ENCODE data around the gene HOXB4. TPM values are rescaled to one million over a fixed set of nuclear protein-coding genes. Genes with fewer than 3 reads are reported as not detected.

Gene HOXB4
- total RNA-seq, 1 donor from 2014 or later: 3.3 TPM

GRCh38 chr17:48611681-48612455 is 33.7 kb upstream of the HOXB4 start:
- DNase-seq (ENCODE audit: low spot score): no peak
- Mint-ChIP-seq H3K27ac (no peak overlapping the region), H3K4me1 (ENCODE audit: low read depth) (peaks cover 31% of the 10 kb centered on the region)

GRCh38 chr17:48611213-48611612 is 33.1 kb upstream of the HOXB4 start:
- H3K36me3 Mint-ChIP-seq (ENCODE audit: low read depth): no peaks in the 10 kb centered on the region
- H3K4me1 Mint-ChIP-seq (ENCODE audit: low read depth): peaks cover 29% of the 10 kb centered on the region
- peaks cover 81% of the 10 kb centered on the region for H3K27me3 Mint-ChIP-seq (ENCODE audit: low read depth)
- intact Hi-C loops (cut with micrococcal nuclease): loop anchor here (5.0 to 10.0 kb wide), 3 partner anchors 36 to 1354 kb away; partner anchors contain the start of genes DLX4 and IGF2BP1
- H3K4me3 Mint-ChIP-seq (ENCODE audit: low read depth): peak overlapping the region; percentile 84
- H3K27ac Mint-ChIP-seq: peak overlapping the region; percentile 61
- DNase-seq (ENCODE audit: low spot score): no peak
- no peaks in the 10 kb centered on the region for H3K9me3 Mint-ChIP-seq

More at GRCh38 chr17:48611681-48612455, 33.7 kb upstream of the HOXB4 start:
- Mint-ChIP-seq H3K36me3 (ENCODE audit: low read depth) (no peaks in the 10 kb centered on the region), H3K27me3 (ENCODE audit: low read depth) (peaks cover 81% of the 10 kb centered on the region), H3K9me3 (no peaks in the 10 kb centered on the region), H3K4me3 (ENCODE audit: low read depth) (peak overlapping the region; percentile 84)
- intact Hi-C loops (cut with micrococcal nuclease): loop anchor here (2.0 to 10.0 kb wide), 5 partner anchors 35 to 1353 kb away; partner anchors contain the start of genes DLX4 and IGF2BP1

GRCh38 chr17:48610282-48611211 is 32.4 kb upstream of the HOXB4 start, which contains the start of gene HOXB7:
HOXB7 (minus strand) TSS chr17:48611017; CDS start chr17:48610918, 99 bp downstream.
- Mint-ChIP-seq H3K27me3 (ENCODE audit: low read depth) (peaks cover 77% of the 10 kb centered on the region), H3K27ac (peak within 1 kb of the TSS; percentile 61)
- intact Hi-C loops (cut with micrococcal nuclease): loop anchor here (5.0 to 10.0 kb wide), 3 partner anchors 37 to 1354 kb away; partner anchors contain the start of genes DLX4 and IGF2BP1

GRCh38 chr17:48609759-48610281 is 31.7 kb upstream of the HOXB4 start:
- Mint-ChIP-seq H3K4me3 (ENCODE audit: low read depth) (peak overlapping the region; percentile 84), H3K4me1 (ENCODE audit: low read depth) (peaks cover 25% of the 10 kb centered on the region), H3K9me3 (no peaks in the 10 kb centered on the region), H3K36me3 (ENCODE audit: low read depth) (no peaks in the 10 kb centered on the region), H3K27ac (no peak overlapping the region), H3K27me3 (ENCODE audit: low read depth) (peaks cover 77% of the 10 kb centered on the region)
- DNase-seq (ENCODE audit: low spot score): no peak
- intact Hi-C loops (cut with micrococcal nuclease): loop anchor here (5.0 to 10.0 kb wide), 3 partner anchors 37 to 1355 kb away; partner anchors contain the start of genes DLX4 and IGF2BP1

More at GRCh38 chr17:48610282-48611211, 32.4 kb upstream of the HOXB4 start, which contains the start of gene HOXB7:
- no peaks in the 10 kb centered on the region for H3K9me3 Mint-ChIP-seq
- no peak for DNase-seq (ENCODE audit: low spot score)
- H3K36me3 Mint-ChIP-seq (ENCODE audit: low read depth): no peaks in the 10 kb centered on the region
- H3K4me3 Mint-ChIP-seq (ENCODE audit: low read depth): peak within 1 kb of the TSS; percentile 84
- peaks cover 29% of the 10 kb centered on the region for H3K4me1 Mint-ChIP-seq (ENCODE audit: low read depth)

- no peak for DNase-seq (ENCODE audit: low spot score)
- peaks cover 78% of the 10 kb centered on the region for H3K27me3 Mint-ChIP-seq (ENCODE audit: low read depth)
- intact Hi-C loops (cut with micrococcal nuclease): no loop called here
- no peaks in the 10 kb centered on the region for H3K9me3 Mint-ChIP-seq
- peaks cover 24% of the 10 kb centered on the region for H3K4me1 Mint-ChIP-seq (ENCODE audit: low read depth)
- H3K36me3 Mint-ChIP-seq (ENCODE audit: low read depth): no peaks in the 10 kb centered on the region
- no peak overlapping the region for H3K27ac Mint-ChIP-seq
- peak overlapping the region; percentile 23 for H3K4me3 Mint-ChIP-seq (ENCODE audit: low read depth)
These were observed 30.9 kb upstream of the HOXB4 start for GRCh38 chr17:48609033-48609432.

- peaks cover 78% of the 10 kb centered on the region for H3K27me3 Mint-ChIP-seq (ENCODE audit: low read depth)
- no peak for DNase-seq (ENCODE audit: low spot score)
- no peak overlapping the region for H3K27ac Mint-ChIP-seq
- peaks cover 20% of the 10 kb centered on the region for H3K4me1 Mint-ChIP-seq (ENCODE audit: low read depth)
- no peaks in the 10 kb centered on the region for H3K36me3 Mint-ChIP-seq (ENCODE audit: low read depth)
- intact Hi-C loops (cut with micrococcal nuclease): no loop called here
- H3K4me3 Mint-ChIP-seq (ENCODE audit: low read depth): no peak overlapping the region
- no peaks in the 10 kb centered on the region for H3K9me3 Mint-ChIP-seq
These were observed 30.3 kb upstream of the HOXB4 start for GRCh38 chr17:48608494-48608834.

GRCh38 chr17:48606892-48607614 is 28.9 kb upstream of the HOXB4 start:
- intact Hi-C loops (cut with micrococcal nuclease): no loop called here
- Mint-ChIP-seq H3K9me3 (no peaks in the 10 kb centered on the region), H3K4me1 (ENCODE audit: low read depth) (peaks cover 16% of the 10 kb centered on the region), H3K27ac (no peak overlapping the region), H3K27me3 (ENCODE audit: low read depth) (peaks cover 83% of the 10 kb centered on the region), H3K36me3 (ENCODE audit: low read depth) (no peaks in the 10 kb centered on the region), H3K4me3 (ENCODE audit: low read depth) (no peak overlapping the region)
- no peak for DNase-seq (ENCODE audit: low spot score)

- H3K36me3 Mint-ChIP-seq (ENCODE audit: low read depth): no peaks in the 10 kb centered on the region
- no peaks in the 10 kb centered on the region for H3K9me3 Mint-ChIP-seq
- peaks cover 14% of the 10 kb centered on the region for H3K4me1 Mint-ChIP-seq (ENCODE audit: low read depth)
- intact Hi-C loops (cut with micrococcal nuclease): no loop called here
- DNase-seq (ENCODE audit: low spot score): no peak
- no peak overlapping the region for H3K27ac Mint-ChIP-seq
- H3K4me3 Mint-ChIP-seq (ENCODE audit: low read depth): no peak overlapping the region
- peaks cover 85% of the 10 kb centered on the region for H3K27me3 Mint-ChIP-seq (ENCODE audit: low read depth)
These were observed 28.1 kb upstream of the HOXB4 start for GRCh38 chr17:48605991-48606891.

GRCh38 chr17:48605409-48605919 is 27.3 kb upstream of the HOXB4 start:
- Mint-ChIP-seq H3K27ac (no peak overlapping the region), H3K27me3 (ENCODE audit: low read depth) (peaks cover 86% of the 10 kb centered on the region), H3K4me3 (ENCODE audit: low read depth) (no peak overlapping the region), H3K36me3 (ENCODE audit: low read depth) (no peaks in the 10 kb centered on the region), H3K9me3 (no peaks in the 10 kb centered on the region), H3K4me1 (ENCODE audit: low read depth) (peaks cover 7% of the 10 kb centered on the region)
- no peak for DNase-seq (ENCODE audit: low spot score)
- intact Hi-C loops (cut with micrococcal nuclease): no loop called here

- Mint-ChIP-seq H3K27me3 (ENCODE audit: low read depth) (peaks cover 90% of the 10 kb centered on the region), H3K27ac (no peak within 1 kb of the TSS), H3K9me3 (no peaks in the 10 kb centered on the region), H3K36me3 (ENCODE audit: low read depth) (no peaks in the 10 kb centered on the region), H3K4me3 (ENCODE audit: low read depth) (no peak within 1 kb of the TSS), H3K4me1 (ENCODE audit: low read depth) (peaks cover 7% of the 10 kb centered on the region)
- intact Hi-C loops (cut with micrococcal nuclease): no loop called here
- no peak for DNase-seq (ENCODE audit: low spot score)
These were observed 26.7 kb upstream of the HOXB4 start, which contains the start of gene HOXB6 for GRCh38 chr17:48604770-48605329. HOXB6 (minus strand) TSS chr17:48604986; CDS start chr17:48598150, 6,836 bp downstream.

Measured in activated T-helper 2 cell treated with anti-CD3 and anti-CD28 coated beads, Interferon-gamma antibody, Interleukin-2, Interleukin-4, amounts not matched to agents 10 μg/mL and 5 μg/mL and 100 μg/mL, durations not matched to agents 14 hours and 24 hours and 36 hours (primary cell).